HG03457 (cell line): ENCODE data around the gene EMID1.

Experiments
- ATAC-seq: cut with Tn5 transposase; IDR thresholded peaks from one replicate; pipeline ENCODE4 v1.9.1; 2021; ENCODE audit warnings: moderate number of reproducible peaks; ENCODE audit not compliant: unreplicated experiment

Gene EMID1

GRCh38 chr22:29205594-29206371 is at the start of gene EMID1:
TSS of gene EMID1 (plus strand) at chr22:29205896. CDS start at chr22:29206039, 143 bp downstream.
- ATAC-seq, result no peak

- no peak for ATAC-seq
Observed at GRCh38 chr22:29155966-29156365, 49.7 kb upstream of the EMID1 start.

DNA sequence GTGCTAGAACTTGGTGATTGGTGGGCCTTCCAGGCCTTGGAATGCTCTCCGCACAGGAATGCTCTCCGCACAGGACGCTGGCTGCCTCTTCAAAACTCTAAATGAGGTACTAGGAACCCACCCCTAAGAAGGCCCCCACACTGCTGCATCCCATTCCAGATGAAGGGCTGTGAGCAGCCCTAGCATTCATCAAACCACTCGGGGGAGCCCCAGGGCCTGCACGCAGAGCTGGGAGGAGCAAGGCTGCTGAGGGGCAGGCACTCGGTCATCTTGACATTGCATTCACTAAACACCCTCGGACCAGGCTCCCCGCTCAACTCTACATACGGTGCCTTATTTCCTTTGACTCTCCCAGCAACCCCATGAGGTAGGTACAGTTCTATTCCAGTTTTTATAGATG is 49.2 kb upstream of the EMID1 start:
- no peak for ATAC-seq

DNA sequence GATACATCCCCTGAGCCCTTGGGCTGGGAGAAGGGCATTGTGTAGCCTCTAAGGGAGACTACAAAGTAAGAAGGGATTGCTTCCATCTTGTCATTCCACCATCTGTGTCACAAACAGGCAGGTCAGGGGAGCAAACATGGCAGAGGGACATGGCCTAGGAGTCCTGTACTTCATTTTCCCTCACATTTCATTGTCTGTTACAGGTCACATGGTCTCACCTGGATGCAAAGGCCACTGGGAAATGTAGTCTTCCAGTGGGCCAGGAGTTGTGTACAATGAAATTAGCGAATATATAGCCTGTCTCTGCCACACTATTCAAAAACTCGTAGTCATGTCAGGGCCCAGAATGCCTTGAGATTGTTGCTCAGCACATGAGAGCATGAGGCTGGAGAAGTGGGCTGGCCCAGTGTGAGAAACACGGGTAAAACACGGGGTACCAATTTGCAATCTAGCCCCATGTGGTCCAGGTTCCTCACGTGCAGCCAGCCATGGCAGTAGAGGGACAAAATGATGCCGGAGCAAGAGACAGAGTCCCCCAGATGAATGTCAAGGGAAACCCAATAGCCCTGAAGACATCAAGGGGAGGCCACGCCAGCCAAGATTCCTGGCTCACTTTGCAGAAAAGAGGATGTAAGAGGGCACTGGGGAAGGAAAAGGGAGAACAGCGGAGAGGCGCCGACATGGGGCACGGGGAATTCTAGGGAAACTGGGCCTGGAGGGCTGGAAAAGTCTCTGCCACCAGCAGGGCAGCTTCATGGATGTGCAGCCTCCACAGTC is 47.7 kb upstream of the EMID1 start:
- no peak for ATAC-seq

DNA sequence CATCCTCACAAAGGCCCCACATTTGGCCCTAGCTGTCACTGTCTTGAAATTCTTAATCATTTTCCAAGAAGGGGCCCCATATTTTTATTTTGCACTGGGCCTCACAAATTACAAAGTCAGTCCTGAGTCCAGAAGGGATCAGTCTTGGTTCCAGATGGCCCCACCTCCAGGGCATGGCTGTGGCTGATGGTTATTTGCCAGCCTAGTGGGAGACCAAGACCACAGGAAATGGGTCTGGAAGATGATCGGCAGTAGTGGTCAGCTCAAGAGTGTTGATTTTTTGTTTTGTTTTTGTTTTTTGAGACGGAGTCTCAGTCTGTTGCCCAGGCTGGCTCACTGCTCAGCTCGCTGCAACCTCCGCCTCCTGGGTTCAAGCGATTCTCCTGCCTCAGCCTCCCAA is 47.1 kb upstream of the EMID1 start:
- ATAC-seq, result no peak

DNA sequence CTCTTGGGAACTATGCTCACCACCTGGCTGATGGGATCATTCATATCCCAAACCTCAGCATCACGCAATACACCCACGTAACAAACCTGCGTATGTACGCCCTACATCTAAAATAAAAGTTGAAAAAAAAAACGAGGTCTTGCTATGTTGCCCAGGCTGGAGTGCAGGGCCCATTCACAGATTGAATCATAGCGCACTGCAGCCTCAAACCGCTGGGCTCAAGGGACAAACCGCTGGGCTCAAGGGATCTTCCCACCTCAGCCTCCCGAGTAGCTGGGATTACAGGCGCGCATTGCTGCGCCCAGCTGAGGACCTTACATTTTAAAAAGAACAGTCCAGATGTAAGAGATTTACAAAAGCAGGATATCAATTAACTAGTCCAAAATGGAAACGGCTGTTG is 41.9 kb upstream of the EMID1 start:
- no peak for ATAC-seq

DNA sequence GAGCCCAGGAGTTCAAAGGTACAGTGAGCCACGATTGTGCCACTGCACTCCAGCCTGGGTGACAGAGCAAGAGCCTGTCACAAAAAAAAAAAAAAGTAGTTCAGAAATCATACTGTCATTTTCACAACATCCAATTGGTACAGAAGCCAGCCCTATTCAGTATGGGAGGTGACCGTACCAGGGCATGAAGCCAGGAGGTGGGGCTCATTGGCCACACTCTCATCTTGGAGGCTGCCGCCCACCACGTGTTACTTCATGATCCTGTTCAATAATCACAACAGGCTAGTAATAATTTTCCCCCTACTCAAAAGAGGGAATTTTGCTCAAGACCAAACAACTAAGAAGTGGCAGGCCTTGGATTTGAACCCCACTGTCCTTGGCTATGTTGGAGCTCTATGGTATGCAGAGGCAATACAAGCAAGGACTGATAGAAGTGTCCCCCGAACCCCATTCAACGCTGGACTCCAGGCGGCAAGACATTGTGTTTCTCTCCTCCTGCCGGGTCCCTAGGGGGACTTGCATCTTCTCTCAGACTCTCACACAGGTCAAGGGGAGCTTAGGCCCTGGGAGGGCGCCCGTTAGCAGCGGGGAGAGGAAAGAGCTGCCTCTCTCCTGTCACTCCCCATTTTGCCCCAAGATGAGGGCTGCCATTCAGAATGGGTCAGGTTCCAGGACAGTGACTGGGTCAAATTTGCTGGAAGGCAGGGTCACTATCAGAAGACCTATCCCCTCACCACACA is 40.2 kb upstream of the EMID1 start:
- no peak for ATAC-seq

DNA sequence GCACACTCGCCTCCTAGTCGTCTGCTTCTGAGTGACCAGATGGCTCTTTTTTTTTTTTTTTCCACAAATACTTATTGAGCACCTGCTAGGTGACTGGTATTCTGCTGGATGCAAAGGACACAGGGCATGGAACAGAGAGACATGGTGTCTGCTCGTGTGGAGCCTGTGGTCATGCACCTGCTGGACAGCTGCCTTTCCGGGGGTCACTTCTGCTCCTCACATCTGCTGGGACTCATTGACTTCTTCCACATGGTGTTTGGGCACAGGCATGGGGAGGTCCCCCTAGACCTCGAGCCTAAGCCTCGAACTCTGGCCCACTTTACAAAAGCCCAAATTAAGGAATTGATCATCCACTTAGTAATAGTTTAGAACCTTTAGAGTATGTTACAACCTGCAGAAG is 39.5 kb upstream of the EMID1 start:
- ATAC-seq, result no peak

DNA sequence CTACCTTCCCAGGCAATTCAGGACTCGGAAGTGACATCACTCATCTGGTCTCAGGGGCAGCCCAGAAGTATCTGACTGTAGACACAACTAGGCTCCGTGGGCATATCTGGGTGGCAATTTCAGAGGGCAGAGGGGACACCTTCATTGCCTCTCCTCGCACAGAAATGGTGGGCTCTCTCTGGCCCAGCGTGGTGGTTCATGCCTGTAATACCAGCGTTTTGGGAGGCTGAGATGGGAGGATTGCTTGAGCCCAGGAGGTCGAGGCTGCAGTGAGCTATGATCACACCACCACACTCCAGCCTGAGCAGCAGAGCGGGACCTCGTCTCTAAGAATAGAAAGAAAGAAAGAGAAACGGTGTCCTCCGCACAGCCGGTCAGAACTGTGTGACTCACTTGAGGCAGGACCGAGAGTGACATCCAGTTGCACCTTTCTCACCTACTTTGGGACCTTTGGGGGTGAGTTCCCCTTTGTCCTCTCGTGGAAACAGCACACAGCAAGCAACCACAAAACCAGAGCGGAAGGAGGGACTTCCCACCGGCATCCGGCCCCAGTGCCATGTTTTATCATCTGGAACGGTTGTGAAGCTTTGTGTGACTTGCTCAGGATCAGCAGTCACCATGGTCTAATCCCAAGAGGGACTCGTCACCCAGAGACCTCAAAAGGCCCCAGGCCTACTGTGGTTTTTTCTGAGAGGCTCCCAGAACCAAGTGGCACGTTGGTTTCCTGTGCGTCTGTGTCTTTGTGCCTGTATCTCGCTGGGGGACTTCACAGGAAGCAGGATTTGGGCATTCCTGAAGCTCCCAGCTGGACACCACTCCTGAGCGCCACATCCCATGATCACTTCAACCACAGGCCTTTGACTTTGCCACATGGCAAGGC is 38.4 kb upstream of the EMID1 start:
- peak; percentile 79 for ATAC-seq

- no peak for ATAC-seq
Observed at GRCh38 chr22:29171721-29172120, 34.0 kb upstream of the EMID1 start.

GRCh38 chr22:29172216-29172615 is 33.5 kb upstream of the EMID1 start:
- no peak for ATAC-seq

DNA sequence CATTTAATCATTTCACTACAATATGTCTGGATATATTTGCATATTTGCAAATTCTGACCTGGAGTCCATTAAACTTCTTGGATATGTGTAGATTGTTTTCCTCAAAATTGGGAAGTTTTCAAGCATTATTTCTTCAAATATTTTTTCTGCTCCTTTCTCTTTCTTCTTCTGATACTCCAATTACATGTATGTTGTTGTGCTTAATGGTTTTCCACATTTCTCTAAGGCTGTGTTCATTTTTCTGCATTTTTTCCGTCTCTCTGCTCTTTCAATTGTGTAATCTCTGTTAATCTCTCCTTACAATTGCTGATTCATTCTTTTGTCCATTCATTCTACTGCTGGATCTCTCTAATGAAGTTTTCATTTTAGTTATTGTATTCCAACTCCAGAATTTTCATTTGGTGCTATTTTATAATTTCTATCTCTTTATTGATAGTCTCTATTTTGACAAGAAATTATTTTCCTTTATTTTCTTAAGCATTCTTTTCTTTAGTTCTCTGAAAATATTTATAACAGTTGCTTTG is 30.3 kb upstream of the EMID1 start:
- no peak for ATAC-seq

- no peak for ATAC-seq
Observed at GRCh38 chr22:29183971-29184848, 21.5 kb upstream of the EMID1 start.

- no peak for ATAC-seq
Observed at GRCh38 chr22:29184849-29185490, 20.7 kb upstream of the EMID1 start.

GRCh38 chr22:29186302-29186701 is 19.4 kb upstream of the EMID1 start:
- ATAC-seq, result no peak

DNA sequence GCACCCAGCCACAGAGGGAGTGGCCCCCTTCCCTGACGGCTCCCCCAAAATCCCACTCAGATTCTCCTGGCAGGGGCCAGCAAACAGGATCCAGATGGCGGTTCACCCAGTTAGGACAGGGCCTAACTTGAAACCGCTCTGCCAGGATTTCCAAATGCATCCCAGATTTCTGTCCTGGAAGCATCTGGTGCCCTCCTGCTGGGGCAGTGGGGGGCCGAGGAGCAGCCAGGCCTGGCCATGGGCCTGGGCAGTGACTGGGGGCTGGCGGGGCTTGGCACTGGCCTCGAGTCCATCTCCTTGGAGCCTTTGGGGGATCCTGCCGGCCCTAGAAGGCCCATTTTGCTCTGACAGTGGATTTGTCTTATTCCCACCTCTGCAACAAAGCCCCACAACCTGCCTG is 17.9 kb upstream of the EMID1 start:
- no peak for ATAC-seq

DNA sequence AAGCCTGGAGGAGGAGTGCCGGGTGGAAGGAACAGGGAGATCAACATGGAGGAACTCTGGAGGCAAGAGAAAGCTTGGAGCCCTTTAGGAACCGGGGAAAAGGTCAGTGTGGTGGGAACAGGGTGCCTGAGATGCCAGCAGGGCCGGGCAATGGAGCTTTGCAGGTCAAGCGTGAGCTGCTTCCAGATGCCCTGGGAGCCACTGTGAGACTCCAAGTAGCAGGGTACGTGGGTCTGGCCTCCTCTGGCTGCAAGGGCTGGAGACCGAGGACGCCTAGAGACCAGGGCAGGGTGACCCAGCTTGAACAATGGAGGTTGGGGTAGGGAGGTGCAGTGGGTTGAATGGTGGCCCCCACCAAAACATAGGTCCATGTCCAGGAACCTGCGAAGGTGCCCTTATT is 15.6 kb upstream of the EMID1 start:
- no peak for ATAC-seq

DNA sequence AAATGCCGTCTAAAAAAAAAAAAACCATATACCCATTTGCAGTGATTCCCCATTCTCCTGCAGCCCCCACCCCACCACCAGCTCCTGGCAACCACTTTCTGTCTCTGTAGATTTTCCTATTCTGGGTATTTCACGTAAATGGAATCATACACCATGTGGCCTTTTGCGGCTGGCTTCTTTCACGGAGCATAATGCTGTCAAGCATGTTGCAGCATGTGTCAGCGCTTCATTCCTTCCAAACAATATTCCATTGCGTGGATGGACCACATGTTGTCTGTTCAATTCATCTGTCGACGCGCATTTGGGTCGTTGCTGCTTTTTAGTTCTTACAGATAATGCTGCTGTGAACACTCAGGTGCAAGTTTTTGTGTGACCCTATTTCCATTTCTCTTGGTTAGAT is 14.8 kb upstream of the EMID1 start:
- ATAC-seq, result no peak

DNA sequence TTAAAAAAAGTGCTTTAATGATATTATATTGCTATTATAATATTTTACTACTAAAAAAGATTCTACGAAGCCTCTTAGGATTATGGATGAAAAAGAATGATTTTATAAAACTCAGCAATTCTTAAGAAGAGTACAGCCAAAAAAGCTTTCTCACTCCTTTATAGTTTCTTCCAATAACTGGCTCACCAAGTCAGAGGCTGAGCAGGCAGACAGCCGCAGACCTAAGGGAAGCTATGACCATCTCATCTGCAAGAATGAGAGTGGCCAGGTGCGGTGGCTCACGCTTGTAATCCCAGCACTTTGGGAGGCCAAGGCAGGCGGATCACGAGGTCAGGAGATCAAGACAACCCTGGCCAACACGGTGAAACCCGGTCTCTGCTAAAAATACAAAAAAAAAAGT is 12.7 kb upstream of the EMID1 start:
- ATAC-seq, result no peak
